ENCODE results near the gene ARHGAP20.

Gene ARHGAP20

DNA sequence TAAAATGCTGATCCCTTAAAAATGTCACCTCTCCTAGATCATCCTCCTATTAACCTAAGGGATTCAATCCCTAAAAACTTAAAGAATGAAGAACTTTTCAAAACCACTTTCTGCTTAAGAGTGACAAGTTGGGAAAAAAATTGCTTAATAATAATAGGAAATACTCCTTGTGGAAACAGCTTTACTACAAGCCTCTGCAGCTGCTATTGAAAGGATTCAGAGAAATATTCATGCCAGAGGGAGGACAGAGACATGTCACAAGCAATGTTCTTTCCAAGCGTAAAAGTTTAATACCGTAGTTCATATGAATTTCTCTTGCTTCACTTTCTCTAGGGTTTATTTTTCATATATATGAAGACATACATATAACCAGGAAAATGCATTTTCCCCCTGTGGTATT lies 98.2 kb downstream of the ARHGAP20 start:
- no peaks in the 10 kb centered on the region for H3K27me3 Mint-ChIP-seq (ENCODE audit: low read depth, poor library complexity)
- H3K4me3 Mint-ChIP-seq = no peak overlapping the region
- no peaks in the 10 kb centered on the region for H3K4me1 Mint-ChIP-seq
- no peak overlapping the region for H3K27ac Mint-ChIP-seq
- TF ChIP-seq, protein P1, sequence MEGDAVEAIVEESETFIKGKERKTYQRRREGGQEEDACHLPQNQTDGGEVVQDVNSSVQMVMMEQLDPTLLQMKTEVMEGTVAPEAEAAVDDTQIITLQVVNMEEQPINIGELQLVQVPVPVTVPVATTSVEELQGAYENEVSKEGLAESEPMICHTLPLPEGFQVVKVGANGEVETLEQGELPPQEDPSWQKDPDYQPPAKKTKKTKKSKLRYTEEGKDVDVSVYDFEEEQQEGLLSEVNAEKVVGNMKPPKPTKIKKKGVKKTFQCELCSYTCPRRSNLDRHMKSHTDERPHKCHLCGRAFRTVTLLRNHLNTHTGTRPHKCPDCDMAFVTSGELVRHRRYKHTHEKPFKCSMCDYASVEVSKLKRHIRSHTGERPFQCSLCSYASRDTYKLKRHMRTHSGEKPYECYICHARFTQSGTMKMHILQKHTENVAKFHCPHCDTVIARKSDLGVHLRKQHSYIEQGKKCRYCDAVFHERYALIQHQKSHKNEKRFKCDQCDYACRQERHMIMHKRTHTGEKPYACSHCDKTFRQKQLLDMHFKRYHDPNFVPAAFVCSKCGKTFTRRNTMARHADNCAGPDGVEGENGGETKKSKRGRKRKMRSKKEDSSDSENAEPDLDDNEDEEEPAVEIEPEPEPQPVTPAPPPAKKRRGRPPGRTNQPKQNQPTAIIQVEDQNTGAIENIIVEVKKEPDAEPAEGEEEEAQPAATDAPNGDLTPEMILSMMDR (IDR thresholded peaks at IDR 0.05) = no peak
- peaks cover 4% of the 10 kb centered on the region for H3K9me3 Mint-ChIP-seq
- no peak for DNase-seq
- no peaks in the 10 kb centered on the region for H3K36me3 Mint-ChIP-seq (ENCODE audit: low read depth)

DNA sequence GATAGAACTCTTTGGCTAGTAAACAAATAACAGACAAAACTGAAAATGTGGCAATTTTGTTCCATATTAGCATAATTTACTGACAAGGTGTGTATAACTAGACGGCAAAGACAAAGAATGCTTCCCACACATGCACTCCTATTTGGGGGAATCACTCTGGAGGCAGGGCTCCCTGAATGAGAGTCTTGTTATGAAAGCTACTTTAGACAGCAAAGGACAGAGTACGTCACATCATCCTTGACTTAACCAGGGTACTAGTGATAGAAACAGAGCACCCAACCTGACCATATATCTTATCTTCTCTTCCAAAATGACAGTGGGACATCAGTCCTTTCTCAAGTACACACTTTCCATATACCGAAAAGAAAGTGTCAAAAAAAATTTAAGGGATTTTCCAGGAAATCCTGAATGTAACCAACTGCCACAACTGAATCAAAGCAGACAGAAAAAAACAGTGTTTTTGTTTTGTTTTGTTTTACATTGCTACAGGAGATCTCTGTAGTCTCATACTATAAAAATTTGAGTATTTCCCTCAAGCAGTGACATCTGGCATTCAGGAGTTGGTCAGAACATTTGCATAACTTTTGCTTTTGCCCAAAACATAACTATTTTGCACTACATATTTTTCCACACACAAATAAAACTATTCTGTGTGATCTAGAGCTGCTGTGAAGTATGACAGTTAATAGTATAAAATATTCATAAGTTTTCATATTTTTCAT lies 98.9 kb downstream of the ARHGAP20 start:
- TF ChIP-seq, protein P1 (IDR thresholded peaks at IDR 0.05) = no peak
- no peak for DNase-seq
- no peaks in the 10 kb centered on the region for H3K36me3 Mint-ChIP-seq (ENCODE audit: low read depth)
- no peak overlapping the region for H3K4me3 Mint-ChIP-seq
- no peaks in the 10 kb centered on the region for H3K4me1 Mint-ChIP-seq
- no peak overlapping the region for H3K27ac Mint-ChIP-seq
- H3K9me3 Mint-ChIP-seq = peaks cover 2% of the 10 kb centered on the region
- no peaks in the 10 kb centered on the region for H3K27me3 Mint-ChIP-seq (ENCODE audit: low read depth, poor library complexity)

DNA sequence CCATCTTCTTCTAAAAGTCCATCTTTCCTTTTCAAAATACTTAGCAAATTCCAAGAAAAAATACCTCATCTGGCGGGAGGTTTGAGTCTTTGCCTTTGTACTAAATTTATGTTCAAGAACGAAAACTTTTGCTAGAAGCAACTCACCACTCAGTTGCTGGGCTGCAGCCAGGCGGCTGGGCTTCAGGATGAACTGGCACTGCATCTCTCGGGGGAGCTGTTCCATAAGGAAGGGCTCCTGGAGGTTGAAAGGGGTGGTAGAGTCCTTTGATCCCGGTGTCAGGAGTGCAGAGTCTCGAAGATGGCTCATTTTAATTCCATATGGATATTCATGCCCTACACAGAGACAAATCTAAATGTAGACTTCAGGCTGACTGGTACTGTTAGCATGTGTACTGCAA lies 105.8 kb downstream of the ARHGAP20 start:
- peak; percentile 24 for DNase-seq
- H3K27ac Mint-ChIP-seq = no peak overlapping the region
- peaks cover 17% of the 10 kb centered on the region for H3K4me1 Mint-ChIP-seq
- no peaks in the 10 kb centered on the region for H3K9me3 Mint-ChIP-seq
- TF ChIP-seq, protein P1 (IDR thresholded peaks at IDR 0.05) = no peak
- no peaks in the 10 kb centered on the region for H3K36me3 Mint-ChIP-seq (ENCODE audit: low read depth)
- no peak overlapping the region for H3K4me3 Mint-ChIP-seq
- H3K27me3 Mint-ChIP-seq (ENCODE audit: low read depth, poor library complexity) = peaks cover 3% of the 10 kb centered on the region

DNA sequence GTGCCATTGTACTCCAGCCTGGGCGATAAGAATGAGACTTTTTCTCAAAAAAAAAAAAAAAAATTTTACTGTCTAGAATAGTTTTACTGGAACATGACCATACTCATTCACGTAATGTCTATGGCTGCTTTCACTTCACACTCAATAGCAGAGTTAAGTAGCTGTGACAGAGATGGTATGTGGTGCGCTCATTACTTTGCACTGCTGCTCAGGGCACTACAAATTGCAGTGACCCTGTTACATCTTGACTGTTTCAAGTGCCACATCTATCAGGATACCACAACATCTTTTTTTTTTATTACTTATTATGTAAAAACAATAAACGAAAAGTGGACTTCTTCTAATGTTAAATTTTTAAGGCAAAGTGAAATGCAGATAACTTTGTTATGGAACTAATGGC lies 110.3 kb downstream of the ARHGAP20 start:
- Mint-ChIP-seq H3K27ac (no peak overlapping the region), H3K36me3 (ENCODE audit: low read depth) (no peaks in the 10 kb centered on the region), H3K9me3 (peaks cover 4% of the 10 kb centered on the region), H3K4me1 (peaks cover 11% of the 10 kb centered on the region), H3K4me3 (no peak overlapping the region), H3K27me3 (ENCODE audit: low read depth, poor library complexity) (peaks cover 3% of the 10 kb centered on the region)
- no peak for DNase-seq
- TF ChIP-seq, protein P1 (IDR thresholded peaks at IDR 0.05) = no peak

DNA sequence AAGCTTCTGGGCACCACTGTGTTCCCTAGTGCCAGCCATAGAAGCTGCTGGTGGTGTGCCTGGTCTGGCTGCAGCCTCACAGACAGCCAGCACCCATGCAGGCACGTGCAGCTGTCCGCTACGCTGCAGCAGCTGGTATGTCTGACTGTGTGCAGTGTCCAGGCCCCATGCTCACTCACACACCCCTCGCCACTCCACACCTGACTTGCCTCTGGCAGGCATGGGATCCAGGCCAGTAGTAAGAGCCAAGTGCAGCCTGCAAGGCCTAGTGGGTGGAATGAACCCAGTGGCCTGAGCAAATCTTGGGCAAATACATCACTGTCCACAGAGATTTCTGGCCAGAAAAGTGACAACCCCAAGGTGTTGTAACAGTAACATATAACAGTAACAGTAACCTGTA lies 111.9 kb downstream of the ARHGAP20 start:
- Mint-ChIP-seq H3K36me3 (ENCODE audit: low read depth) (no peaks in the 10 kb centered on the region), H3K27ac (no peak overlapping the region), H3K4me1 (no peaks in the 10 kb centered on the region), H3K9me3 (peaks cover 9% of the 10 kb centered on the region), H3K4me3 (no peak overlapping the region), H3K27me3 (ENCODE audit: low read depth, poor library complexity) (no peaks in the 10 kb centered on the region)
- DNase-seq = no peak
- TF ChIP-seq, protein P1 (IDR thresholded peaks at IDR 0.05) = no peak

DNA sequence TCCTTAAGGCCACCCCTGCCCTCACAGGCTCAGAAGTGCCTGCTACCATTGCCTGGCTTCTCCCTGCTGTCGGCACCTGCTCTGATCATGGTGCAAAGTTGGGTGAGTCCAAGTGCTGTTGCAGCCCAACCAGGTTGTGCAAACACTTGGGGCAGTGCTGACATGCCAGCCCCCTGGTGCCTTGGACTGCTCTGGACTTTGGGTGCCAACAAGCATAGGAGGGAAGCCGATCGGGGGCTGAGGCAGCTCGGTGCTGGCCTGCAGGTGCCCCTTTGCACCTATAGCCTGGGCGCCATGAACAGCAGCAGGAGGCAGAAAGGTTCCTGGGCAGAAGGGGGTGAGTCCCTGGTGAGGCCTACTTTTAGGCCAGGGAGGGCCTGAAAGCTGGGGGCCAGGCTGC lies 113.0 kb downstream of the ARHGAP20 start:
- no peak overlapping the region for H3K4me3 Mint-ChIP-seq
- peaks cover 16% of the 10 kb centered on the region for H3K9me3 Mint-ChIP-seq
- H3K36me3 Mint-ChIP-seq (ENCODE audit: low read depth) = no peaks in the 10 kb centered on the region
- H3K27ac Mint-ChIP-seq = no peak overlapping the region
- no peak for DNase-seq
- TF ChIP-seq, protein P1 (IDR thresholded peaks at IDR 0.05) = no peak
- no peaks in the 10 kb centered on the region for H3K27me3 Mint-ChIP-seq (ENCODE audit: low read depth, poor library complexity)
- no peaks in the 10 kb centered on the region for H3K4me1 Mint-ChIP-seq

Data from nephron progenitor cell (in vitro differentiated cells).